GM19455 (cell line): ENCODE results near the gene CALCR.

Experiments
- ATAC-seq: cut with Tn5 transposase; IDR thresholded peaks from one replicate; pipeline ENCODE4 v1.9.1; 2021; ENCODE audit not compliant: unreplicated experiment

The CALCR gene

GRCh38 chr7:93461350-93461749 is 113.2 kb downstream of the CALCR start:
- ATAC-seq: no peak

- ATAC-seq: no peak
Observed at GRCh38 chr7:93453262-93453661, 121.3 kb downstream of the CALCR start.

GRCh38 chr7:93448176-93448575 is 126.3 kb downstream of the CALCR start:
- ATAC-seq: no peak

GRCh38 chr7:93447509-93447908 is 127.0 kb downstream of the CALCR start:
- ATAC-seq: no peak

- ATAC-seq: peak; percentile 88
Observed at GRCh38 chr7:93442478-93443224, 131.9 kb downstream of the CALCR start.

GRCh38 chr7:93435791-93436190 is 138.7 kb downstream of the CALCR start:
- ATAC-seq: no peak

- no peak for ATAC-seq
Observed at GRCh38 chr7:93432130-93432529, 142.4 kb downstream of the CALCR start.

GRCh38 chr7:93430917-93431588 is 143.5 kb downstream of the CALCR start:
- ATAC-seq: no peak

- no peak for ATAC-seq
Observed at GRCh38 chr7:93429563-93429962, 145.0 kb downstream of the CALCR start.

- ATAC-seq: no peak
Observed at GRCh38 chr7:93427107-93427506, 147.4 kb downstream of the CALCR start.

GRCh38 chr7:93426155-93426696 is 148.3 kb downstream of the CALCR start:
- no peak for ATAC-seq

- ATAC-seq: no peak
Observed at GRCh38 chr7:93414574-93414973, 159.9 kb downstream of the CALCR start.

GRCh38 chr7:93409324-93409723 is 165.2 kb downstream of the CALCR start:
- ATAC-seq: no peak

- ATAC-seq: no peak
Observed at GRCh38 chr7:93407239-93407638, 167.3 kb downstream of the CALCR start.

GRCh38 chr7:93402944-93403343 is 171.6 kb downstream of the CALCR start:
- no peak for ATAC-seq

- ATAC-seq: no peak
Observed at GRCh38 chr7:93399642-93400041, 174.9 kb downstream of the CALCR start.

- no peak for ATAC-seq
Observed at GRCh38 chr7:93392984-93393383, 181.5 kb downstream of the CALCR start.

GRCh38 chr7:93390660-93391059 is 183.9 kb downstream of the CALCR start:
- no peak for ATAC-seq

GRCh38 chr7:93382362-93382761 is 192.2 kb downstream of the CALCR start:
- no peak for ATAC-seq

- ATAC-seq: peak; percentile 61
Observed at GRCh38 chr7:93378131-93378760, 196.3 kb downstream of the CALCR start.

GRCh38 chr7:93375603-93376002 is 198.9 kb downstream of the CALCR start:
- peak; percentile 34 for ATAC-seq
